WI38 (cell line): ENCODE results near the gene DENND4A.

Source experiments
- H3K4me3 ChIP-seq: 2 replicates; pipeline ENCODE4 v1.5.1; 2011; ENCODE audit warnings: low read depth, mild to moderate bottlenecking, control low read depth, low read length
- CTCF ChIP-seq: IDR thresholded peaks from 2 replicates; pipeline ENCODE4 v1.5.1; 2012; ENCODE audit warnings: low read depth, mild to moderate bottlenecking, control low read depth, low read length

DENND4A gene

DNA sequence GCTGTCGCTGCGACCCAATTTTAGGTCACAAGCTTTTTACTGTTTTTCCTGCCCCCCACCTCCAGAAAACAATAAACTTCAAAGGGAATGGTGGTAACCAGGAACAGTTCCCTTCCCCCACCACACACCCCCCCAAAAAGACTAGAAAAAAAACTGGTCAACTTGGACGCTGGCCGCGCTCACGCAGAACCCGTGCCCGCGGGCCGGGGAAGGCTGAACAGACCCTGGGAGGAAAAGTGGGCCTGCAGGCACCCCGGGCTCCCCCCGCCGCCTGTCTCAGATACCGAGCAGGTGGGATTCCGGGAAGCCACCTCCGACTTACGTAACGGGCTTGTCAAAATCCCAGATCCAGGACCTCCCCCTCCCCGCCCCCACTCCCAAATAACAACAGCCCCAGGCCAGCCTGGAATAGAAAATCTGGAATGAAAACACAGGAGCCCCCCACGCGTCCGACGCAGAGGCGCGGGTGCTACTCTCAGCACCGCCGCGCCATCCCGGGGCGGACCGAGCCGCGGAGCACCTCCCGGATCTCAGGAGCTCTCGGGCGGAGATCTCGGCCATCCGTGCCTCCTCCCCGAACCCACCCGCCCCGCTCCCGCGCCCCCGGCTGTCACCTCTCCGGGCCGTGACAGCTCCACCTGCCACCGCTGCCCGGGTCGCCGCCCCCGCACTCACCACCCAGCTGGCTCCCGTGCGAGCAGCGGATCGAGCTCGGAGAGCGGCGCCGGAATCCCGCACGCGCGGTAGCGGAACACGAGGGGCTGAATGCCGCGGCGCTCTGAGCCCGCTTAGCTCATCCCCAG, 557 bp downstream of the DENND4A start:
- TF ChIP-seq CTCF: no peak
- peak overlapping the region; percentile 76 for H3K4me3 ChIP-seq

GRCh38 chr15:65790694-65791334, 1.3 kb downstream of the DENND4A start:
- H3K4me3 ChIP-seq: peak overlapping the region; percentile 76
- TF ChIP-seq CTCF: no peak

DNA sequence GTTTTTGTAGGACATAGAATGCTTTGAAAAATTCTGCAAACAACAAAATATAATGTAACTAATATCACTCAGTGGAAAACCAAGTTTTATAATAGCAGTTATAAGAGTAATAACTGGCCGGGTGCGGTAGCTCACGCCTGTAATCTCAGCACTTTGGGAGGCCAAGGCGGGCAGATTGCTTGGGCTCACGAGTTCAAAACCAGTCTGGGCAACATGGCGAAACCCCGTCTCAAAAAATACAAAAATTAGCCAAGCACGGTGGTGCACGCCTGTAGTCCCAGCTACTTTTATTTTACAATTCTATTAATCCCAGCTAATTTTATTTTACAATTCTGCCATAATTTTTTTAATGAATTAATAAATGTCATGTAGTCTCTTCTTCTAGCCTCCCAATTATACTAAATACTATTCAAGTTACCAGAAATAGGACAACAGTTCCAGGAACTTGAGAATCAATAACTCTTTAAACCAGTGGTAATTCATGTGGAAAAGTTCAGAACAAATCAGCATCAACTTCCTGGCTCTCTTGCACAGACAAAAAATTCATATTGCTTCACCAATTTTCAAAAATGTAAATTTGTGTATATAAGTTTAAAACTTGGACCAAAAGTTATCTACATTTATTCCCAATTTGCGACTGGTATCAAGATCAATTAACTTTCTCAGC, 2.2 kb downstream of the DENND4A start:
- TF ChIP-seq CTCF: no peak
- peak overlapping the region; percentile 76 for H3K4me3 ChIP-seq

GRCh38 chr15:65789105-65789504, 3.0 kb downstream of the DENND4A start:
- H3K4me3 ChIP-seq: no peak overlapping the region
- TF ChIP-seq CTCF: no peak

- 0 out of 2 replicates have a peak overlapping the region, but pooled peaks have one; percentile 13 for H3K4me3 ChIP-seq
- TF ChIP-seq CTCF: no peak
These were observed 4.8 kb downstream of the DENND4A start for GRCh38 chr15:65787260-65787659.

DNA sequence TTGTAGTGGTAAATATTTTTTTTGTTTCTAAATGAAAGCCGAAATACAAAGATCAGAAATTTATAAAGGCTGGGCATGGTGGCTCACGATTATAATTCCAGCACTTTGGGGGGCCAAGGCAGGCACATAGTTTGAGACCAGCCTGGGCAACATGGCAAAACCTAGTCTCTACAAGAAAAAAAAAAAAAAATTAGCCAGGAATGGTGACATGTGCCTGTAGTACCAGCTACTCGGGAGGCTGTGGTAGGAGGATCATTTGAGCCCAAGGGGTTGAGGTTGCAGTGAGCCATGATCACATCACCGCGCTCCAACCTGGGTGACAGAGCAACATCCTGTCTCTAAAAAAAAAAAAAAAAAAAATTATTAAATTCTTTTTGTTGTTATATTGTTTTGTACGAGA, 6.9 kb downstream of the DENND4A start:
- H3K4me3 ChIP-seq: no peak overlapping the region
- TF ChIP-seq CTCF: no peak

DNA sequence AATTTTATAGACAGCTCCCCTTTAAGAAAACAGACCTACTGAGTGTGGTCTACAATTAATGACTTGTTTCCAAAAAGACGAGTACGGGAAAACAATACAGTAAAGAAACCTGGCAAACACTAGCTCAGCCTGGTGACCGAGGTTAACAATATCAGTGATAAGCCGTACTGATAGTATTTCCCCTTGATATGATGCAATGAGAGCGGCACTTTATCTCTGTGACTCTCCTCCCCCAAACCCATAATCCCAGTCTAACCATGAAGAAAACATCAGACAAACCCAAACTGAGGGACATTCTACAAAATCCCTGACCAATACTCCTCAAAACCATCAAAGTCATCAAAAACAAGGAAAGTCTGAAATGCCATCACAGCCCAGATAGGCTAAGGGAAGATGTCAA, 8.2 kb downstream of the DENND4A start:
- no peak for TF ChIP-seq CTCF
- H3K4me3 ChIP-seq: no peak overlapping the region
